H1 (cell line): Measurements from ENCODE around the gene SRF.

ENCODE experiments used
- BCL11A ChIP-seq, 2 experiments: IDR thresholded peaks; one replicate each; pipeline ENCODE4 v1.6.1; 2011; ENCODE audit warnings: low read depth in 2 of 2, low read length in 2 of 2, mild to moderate bottlenecking in 2 of 2
- CEBPB ChIP-seq: IDR thresholded peaks from 2 replicates; pipeline ENCODE4 v1.6.1; 2012; ENCODE audit warnings: low read depth, low read length
- EZH2 ChIP-seq: fragments of 200-600 bp; sonication (generic); IDR thresholded peaks from 2 replicates; pipeline ENCODE4 v1.7.1; 2012; ENCODE audit warnings: low read depth, mild to moderate bottlenecking, moderate library complexity, low read length, inconsistent platforms; ENCODE audit not compliant: severe bottlenecking
- RAD21 ChIP-seq, 2 experiments: IDR thresholded peaks in 1 of 2; conservative IDR thresholded peaks in 1 of 2; 2 replicates each; pipeline ENCODE4 v1.6.1; 2011; ENCODE audit warnings: low read depth in 2 of 2, low read length in 2 of 2, improper control_type of control experiment in 1 of 2, inconsistent platforms in 1 of 2, mild to moderate bottlenecking in 1 of 2, moderate library complexity in 1 of 2

DNA sequence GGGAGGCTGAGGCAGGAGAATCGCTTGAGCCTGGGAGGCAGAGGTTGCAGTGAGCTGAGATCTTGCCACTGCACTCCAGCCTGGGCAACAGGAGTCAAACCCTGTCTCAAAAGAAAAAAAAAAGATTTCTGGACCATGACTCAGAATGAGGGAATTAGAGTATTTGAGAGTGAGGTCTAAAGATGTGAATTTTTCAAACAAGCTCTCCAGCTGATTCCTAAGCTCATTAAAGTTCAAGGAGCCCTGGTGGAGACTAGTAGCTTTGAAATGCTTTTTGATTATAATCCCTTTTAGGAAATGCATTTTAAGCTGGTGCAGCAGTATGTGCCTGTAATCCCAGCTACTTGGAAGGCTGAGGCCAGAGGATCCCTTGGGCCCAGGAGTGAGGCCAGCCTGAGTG is 21.8 kb upstream of the SRF start:
- TF ChIP-seq BCL11A (IDR thresholded peaks at IDR 0.05; ENCODE audit: low read depth in 2 of 2, low read length in 2 of 2) (no peak), RAD21 (IDR thresholded peaks at IDR 0.05 in 1 of 2, conservative IDR thresholded peaks at IDR 0.05 in 1 of 2; ENCODE audit: low read depth in 2 of 2, low read length in 2 of 2) (no peak), CEBPB (no peak), EZH2 (no peak)
